Stimulated activated CD8-positive, alpha-beta memory T cell treated with anti-CD3 and anti-CD28 coated beads, Interleukin-12 subunit alpha, Interleukin-12 subunit beta, amount 100 ng/mL, for 24 hours (primary cell): Measurements from ENCODE around the gene TNRC6B.
"Not testable (repeated sequence)": the region's sequence is repeated elsewhere in the genome, so short reads cannot be mapped to it uniquely, and the experiment has no call there.

Source experiments
- DNase-seq: peaks from one replicate; pipeline ENCODE4 v3.0.0-alpha.2; 2020; ENCODE audit errors: extremely low read depth

Gene TNRC6B

GRCh38 chr22:40289991-40290459, 112.3 kb downstream of the TNRC6B start:
- DNase-seq, result peak; percentile 16

GRCh38 chr22:40290516-40290915, 112.8 kb downstream of the TNRC6B start:
- no peak for DNase-seq

- no peak for DNase-seq
Measured at GRCh38 chr22:40294696-40295095, 117.0 kb downstream of the TNRC6B start.

- DNase-seq, result no peak
Measured at GRCh38 chr22:40300316-40300715, 122.6 kb downstream of the TNRC6B start.

- no peak for DNase-seq
Measured at GRCh38 chr22:40300884-40301672, 123.4 kb downstream of the TNRC6B start.

- DNase-seq, result no peak
Measured at GRCh38 chr22:40302149-40302548, 124.4 kb downstream of the TNRC6B start.

DNA sequence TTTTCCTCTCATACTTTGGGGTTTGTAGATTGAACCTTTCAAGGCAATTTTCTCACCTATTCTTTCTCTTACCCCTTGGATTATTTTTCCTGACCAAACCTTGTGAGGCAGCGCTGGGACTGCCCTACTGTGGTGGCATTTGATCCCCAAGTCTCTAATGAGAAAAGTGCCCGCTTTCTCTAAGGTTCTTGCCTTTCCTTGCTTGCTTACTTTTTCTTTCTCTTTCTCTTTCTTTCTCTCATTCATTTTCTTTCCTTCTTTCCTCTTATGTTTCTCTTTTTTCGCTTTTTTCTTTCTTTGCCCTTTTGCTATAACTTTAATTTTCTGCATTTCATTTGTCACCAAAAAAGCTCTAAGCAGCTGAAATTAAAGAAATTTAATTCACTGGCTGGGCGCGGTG, 127.9 kb downstream of the TNRC6B start:
- DNase-seq, result no peak

- DNase-seq, result no peak
Measured at GRCh38 chr22:40308999-40309573, 131.4 kb downstream of the TNRC6B start.

- no peak for DNase-seq
Measured at GRCh38 chr22:40309631-40310030, 131.9 kb downstream of the TNRC6B start.

DNA sequence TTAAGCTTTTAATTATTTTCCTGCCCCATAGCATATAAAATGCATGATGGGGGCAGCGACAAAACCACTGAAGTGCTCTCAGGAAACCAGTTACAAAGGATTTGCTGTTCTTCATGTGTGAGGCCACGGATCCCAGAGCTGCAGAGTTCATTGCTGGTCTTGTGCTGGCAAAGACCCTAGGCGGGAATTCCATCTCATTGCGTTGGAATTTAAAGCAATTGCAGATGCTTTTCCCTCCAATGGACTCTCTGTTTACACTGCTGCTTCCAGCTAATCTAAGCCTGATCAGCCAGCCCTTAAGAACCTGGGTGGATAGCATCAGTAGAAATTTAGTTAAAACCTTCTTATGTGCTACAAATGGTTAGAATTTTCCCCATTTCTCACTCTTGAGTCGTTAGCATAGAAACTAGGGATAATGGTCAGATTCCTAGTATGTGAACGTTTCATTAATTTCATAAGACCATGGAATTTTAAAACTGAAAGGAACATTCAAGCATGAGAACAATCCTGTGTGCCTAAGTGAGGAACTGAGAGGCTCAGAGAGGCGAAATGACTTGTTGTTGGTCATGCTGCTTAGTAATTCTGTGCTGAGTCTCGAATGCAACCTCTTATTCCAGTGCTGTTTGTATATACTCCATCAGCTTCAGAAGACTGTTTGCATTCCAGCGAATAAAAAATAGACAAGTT, 132.5 kb downstream of the TNRC6B start:
- no peak for DNase-seq

DNA sequence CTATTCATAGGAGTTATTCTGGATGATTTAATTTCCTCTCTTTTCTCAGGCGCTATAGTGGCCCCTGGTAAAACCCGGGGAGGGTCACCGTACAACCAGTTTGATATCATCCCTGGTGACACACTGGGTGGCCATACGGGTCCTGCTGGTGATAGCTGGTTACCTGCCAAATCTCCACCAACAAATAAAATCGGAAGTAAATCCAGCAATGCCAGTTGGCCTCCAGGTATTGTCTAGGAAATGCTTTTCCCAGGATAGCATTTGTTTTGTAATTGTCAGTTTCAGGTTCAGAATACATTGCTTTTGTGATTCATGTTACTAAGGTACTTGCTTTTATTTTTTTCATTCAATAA, 133.0 kb downstream of the TNRC6B start:
- DNase-seq, result no peak

- not testable (repeated sequence) for DNase-seq
Measured at GRCh38 chr22:40311646-40312045, 133.9 kb downstream of the TNRC6B start.

GRCh38 chr22:40312050-40312449, 134.3 kb downstream of the TNRC6B start:
- no peak for DNase-seq

DNA sequence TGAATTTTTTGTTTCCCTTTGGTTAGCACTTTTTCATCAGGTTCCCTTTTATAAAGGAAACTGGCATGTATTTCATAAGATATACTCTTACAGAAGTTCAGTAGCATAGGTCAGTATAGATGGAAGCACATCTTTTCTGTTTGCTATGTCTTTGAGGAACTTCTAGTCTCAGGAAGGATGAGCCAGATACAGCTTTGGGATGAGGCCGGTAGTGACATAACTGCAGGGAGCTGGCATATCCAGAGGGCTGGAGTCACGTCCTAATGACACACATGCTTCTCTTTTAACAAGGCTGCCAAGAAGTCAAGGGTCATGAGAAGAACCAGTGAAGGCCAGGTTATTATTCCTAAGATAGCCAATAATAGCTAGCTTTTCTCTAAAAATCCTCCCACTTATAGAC, 135.3 kb downstream of the TNRC6B start:
- no peak for DNase-seq

DNA sequence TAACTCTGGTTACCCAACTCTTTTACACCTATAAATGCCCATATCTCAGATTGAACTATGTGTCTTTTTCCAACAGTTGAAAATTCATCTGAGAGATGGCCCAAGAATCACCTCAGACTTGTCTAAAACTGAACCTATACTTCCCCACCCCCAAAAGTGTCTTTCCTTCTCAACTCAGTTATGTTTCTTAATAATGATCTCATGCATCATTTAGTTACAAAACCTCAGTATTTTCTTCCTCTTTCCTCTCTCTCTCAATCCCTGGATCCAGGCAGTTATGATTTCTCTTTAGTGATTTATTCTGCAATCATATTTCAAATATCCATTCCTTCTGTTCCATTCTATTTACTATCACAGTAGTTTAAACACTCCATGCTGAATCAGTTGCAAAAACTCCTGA, 136.3 kb downstream of the TNRC6B start:
- DNase-seq, result no peak

GRCh38 chr22:40320687-40321086, 143.0 kb downstream of the TNRC6B start:
- DNase-seq, result no peak

- DNase-seq, result no peak
Measured at GRCh38 chr22:40322021-40322420, 144.3 kb downstream of the TNRC6B start.

GRCh38 chr22:40322818-40323447, 145.2 kb downstream of the TNRC6B start:
- DNase-seq, result no peak

GRCh38 chr22:40323681-40324171, 146.0 kb downstream of the TNRC6B start:
- no peak for DNase-seq

DNA sequence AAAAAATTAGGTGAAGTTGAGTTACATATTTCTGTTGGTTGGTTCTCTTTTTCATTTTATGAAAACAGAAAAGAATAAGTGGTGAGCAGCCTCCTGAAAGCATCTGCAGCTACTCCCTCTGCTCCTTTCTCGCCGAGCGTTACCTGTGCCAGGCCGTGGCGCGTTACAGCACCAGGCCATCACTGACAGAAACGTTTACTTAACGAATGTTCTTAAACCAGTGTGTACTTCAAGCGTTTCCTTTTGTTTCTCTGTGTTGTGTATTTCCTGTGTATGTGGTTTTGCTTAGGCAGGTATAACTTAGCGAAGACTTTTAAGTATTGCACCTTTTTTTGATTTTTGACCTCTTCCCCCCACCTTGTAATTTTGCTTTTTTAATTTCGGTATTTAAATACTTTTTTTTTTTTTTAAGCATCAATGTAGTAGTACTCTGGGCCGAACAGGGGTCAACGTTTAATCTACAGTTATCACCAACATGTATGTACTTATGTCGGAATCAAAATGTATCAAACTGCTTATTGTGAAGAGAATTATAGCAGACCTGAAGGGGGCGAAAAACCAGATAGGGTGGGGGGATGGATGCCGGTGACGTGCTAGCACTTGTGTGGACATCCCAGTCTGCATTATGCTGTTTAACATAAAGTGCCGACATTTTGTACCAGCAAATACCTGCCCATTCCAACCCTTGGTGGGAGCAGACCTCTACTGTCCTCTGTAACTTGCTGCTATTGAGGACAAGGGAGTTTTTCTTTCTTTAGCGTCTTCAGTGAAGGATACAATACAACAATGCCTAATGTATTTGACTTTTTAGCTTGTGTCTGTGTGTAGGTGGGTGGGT, 147.0 kb downstream of the TNRC6B start:
- DNase-seq, result no peak

GRCh38 chr22:40325315-40325714, 147.6 kb downstream of the TNRC6B start:
- peak; percentile 48 for DNase-seq
